ENCODE results near the gene CREB5.

The CREB5 gene

DNA sequence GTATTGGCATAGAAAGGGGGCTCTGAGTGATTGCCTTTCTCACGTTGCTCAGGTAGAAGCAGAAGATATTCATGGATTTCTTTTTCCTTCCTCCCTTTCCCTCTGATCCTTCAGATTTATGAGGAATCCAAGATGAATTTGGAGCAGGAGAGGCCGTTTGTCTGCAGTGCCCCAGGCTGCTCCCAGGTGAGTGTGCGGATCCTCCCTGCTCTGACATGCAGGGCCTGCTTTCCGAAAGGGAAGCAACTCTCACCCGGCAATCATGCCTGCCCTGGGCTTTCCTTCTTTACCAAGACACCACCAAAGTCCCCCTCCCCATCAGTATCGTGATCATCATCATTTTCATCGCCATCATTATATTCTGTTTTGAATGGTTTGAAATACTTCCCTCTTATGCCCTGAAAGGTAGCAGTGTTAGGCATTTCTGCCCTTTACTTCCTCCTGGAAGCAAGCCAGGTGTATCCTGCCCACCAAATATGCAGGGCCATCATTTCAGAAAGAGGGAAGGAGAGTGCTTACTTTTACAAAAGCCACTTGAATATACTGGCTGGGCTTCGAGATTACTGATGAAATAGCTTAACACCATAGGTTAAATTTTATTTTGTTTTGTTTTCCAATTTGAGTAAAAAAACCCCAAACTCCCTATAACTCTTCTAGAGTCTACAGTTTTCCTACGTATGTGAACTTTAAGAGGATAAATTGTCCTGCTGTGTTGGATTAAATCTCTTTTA, 75.9 kb downstream of the CREB5 start:
- TF ChIP-seq, protein P1, sequence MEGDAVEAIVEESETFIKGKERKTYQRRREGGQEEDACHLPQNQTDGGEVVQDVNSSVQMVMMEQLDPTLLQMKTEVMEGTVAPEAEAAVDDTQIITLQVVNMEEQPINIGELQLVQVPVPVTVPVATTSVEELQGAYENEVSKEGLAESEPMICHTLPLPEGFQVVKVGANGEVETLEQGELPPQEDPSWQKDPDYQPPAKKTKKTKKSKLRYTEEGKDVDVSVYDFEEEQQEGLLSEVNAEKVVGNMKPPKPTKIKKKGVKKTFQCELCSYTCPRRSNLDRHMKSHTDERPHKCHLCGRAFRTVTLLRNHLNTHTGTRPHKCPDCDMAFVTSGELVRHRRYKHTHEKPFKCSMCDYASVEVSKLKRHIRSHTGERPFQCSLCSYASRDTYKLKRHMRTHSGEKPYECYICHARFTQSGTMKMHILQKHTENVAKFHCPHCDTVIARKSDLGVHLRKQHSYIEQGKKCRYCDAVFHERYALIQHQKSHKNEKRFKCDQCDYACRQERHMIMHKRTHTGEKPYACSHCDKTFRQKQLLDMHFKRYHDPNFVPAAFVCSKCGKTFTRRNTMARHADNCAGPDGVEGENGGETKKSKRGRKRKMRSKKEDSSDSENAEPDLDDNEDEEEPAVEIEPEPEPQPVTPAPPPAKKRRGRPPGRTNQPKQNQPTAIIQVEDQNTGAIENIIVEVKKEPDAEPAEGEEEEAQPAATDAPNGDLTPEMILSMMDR (IDR thresholded peaks at IDR 0.05; ENCODE audit: low read depth, low read length), result no peak
- Histone ChIP-seq H3K36me3 (no peaks in the 10 kb centered on the region), H3K27me3 (ENCODE audit: insufficient read depth, low read depth, severe bottlenecking) (peaks cover 27% of the 10 kb centered on the region)

DNA sequence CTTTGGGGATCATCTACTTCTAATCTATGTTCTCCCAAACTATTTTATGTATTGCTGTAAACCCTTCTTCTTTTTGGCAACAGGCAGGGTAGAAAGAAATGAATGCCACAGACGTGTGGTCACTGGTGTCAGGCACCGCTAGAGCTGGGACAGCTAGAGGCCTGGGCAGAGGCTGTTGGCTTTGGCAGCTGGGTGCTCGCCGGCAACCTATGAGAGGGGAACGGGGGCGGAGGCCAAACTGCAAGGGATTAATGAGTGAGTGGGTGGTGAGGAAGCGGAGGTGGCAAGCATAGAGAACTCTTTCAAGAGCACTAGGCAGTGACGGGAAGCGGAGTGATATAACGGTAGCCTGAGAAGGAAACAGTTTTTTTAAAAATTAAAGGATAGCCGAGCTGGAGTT, 78.5 kb downstream of the CREB5 start:
- DNase-seq, result no peak
- Histone ChIP-seq H3K27me3 (ENCODE audit: insufficient read depth, low read depth, severe bottlenecking) (peaks cover 20% of the 10 kb centered on the region), H3K9me3 (ENCODE audit: severe bottlenecking) (no peaks in the 10 kb centered on the region), H3K36me3 (no peaks in the 10 kb centered on the region), H3K4me3 (ENCODE audit: low read depth, low read length) (no peak overlapping the region), H3K27ac (no peak overlapping the region)
- TF ChIP-seq, protein P1 (IDR thresholded peaks at IDR 0.05; ENCODE audit: low read depth, low read length), result no peak

More for the DNA sequence above, 75.9 kb downstream of the CREB5 start:
- Histone ChIP-seq H3K9me3 (ENCODE audit: severe bottlenecking) (no peaks in the 10 kb centered on the region), H3K4me3 (ENCODE audit: low read depth, low read length) (no peak overlapping the region), H3K27ac (no peak overlapping the region)
- DNase-seq, result no peak

DNA sequence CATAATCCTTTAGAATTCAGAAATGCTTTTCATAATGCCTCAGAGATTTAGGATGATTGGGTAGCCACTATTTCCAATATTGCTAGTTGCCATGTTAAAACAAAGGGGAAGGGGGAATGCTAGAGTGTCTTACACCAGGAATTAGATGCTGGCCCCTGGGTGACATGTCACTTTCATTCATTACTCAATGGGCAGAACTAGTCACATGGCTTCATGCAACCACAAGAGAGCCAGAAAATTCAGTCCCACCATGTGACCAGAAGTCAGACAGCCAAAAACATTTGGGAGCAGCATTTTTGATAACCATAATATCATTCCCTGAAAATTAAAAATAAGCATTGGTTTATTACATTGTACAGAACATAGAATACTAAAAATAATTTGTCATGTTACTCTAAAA, 81.2 kb downstream of the CREB5 start:
- Histone ChIP-seq H3K4me3 (ENCODE audit: low read depth, low read length) (no peak overlapping the region), H3K9me3 (ENCODE audit: severe bottlenecking) (no peaks in the 10 kb centered on the region), H3K27ac (no peak overlapping the region), H3K36me3 (no peaks in the 10 kb centered on the region), H3K27me3 (ENCODE audit: insufficient read depth, low read depth, severe bottlenecking) (peaks cover 20% of the 10 kb centered on the region)
- no peak for DNase-seq
- TF ChIP-seq, protein P1 (IDR thresholded peaks at IDR 0.05; ENCODE audit: low read depth, low read length), result no peak

DNA sequence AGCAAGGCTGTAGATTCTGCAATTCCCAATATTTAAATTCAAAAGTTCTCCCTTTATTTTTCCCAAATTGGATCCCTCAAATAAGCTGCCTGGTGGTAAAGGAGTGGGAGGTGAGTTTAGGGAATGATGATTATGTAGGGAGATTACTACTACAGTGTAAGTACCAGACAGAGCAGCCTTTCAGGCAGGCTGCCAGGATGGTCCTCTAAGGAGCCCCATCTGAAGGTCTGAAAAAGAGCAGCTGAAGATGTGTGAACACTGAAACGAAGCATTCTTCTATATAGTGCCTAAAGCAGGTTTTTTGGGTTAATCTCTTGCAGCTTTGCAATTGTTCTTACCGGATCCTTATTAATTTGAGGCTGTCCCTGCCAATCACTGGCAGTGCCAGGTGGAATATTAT, 84.7 kb downstream of the CREB5 start:
- TF ChIP-seq, protein P1 (IDR thresholded peaks at IDR 0.05; ENCODE audit: low read depth, low read length), result no peak
- no peak overlapping the region for H3K27ac ChIP-seq
- H3K27me3 ChIP-seq (ENCODE audit: insufficient read depth, low read depth, severe bottlenecking), result peaks cover 19% of the 10 kb centered on the region
- H3K9me3 ChIP-seq (ENCODE audit: severe bottlenecking), result no peaks in the 10 kb centered on the region
- DNase-seq, result no peak
- H3K4me3 ChIP-seq (ENCODE audit: low read depth, low read length), result no peak overlapping the region
- no peaks in the 10 kb centered on the region for H3K36me3 ChIP-seq

DNA sequence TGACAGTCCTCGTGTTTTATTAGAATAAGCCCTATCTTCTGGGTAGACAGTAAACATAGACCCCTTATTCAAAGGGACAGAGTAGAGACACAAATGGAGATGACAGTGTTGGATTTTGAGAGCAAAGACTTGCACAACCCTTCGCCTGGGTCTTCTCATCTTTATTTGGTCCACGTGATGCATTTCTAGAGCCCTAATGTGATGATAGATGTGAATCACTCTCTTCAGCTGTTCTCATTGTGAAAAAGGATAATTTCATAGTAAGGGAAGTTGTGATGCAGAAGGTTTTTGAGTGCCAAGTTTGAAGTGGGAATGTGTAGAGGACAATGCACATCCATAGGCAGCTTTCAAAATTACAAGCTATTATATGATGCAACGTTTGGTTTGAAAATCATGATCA, 86.3 kb downstream of the CREB5 start:
- no peak for DNase-seq
- no peak overlapping the region for H3K4me3 ChIP-seq (ENCODE audit: low read depth, low read length)
- TF ChIP-seq, protein P1 (IDR thresholded peaks at IDR 0.05; ENCODE audit: low read depth, low read length), result no peak
- H3K27ac ChIP-seq, result no peak overlapping the region
- H3K9me3 ChIP-seq (ENCODE audit: severe bottlenecking), result no peaks in the 10 kb centered on the region
- no peaks in the 10 kb centered on the region for H3K36me3 ChIP-seq
- peaks cover 29% of the 10 kb centered on the region for H3K27me3 ChIP-seq (ENCODE audit: insufficient read depth, low read depth, severe bottlenecking)

DNA sequence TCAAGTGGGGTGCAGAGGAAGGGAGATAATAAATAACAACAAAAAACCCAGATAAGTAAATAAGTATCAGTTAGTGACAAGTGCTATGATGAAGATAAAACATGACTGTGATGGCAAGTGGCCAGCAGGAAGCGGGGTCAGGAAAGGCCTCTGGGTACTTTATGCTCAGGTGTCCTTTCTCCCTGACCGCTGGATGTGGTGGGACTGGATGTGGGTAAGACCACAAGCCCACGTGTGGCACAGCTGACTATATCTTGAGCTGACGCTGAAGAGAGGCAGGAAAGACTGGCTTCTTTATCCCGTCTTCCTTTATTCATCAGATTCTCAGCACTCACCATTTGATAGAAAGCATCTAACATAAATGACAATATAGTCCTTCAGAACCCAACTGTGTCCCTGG, 87.8 kb downstream of the CREB5 start:
- no peak for DNase-seq
- no peak overlapping the region for H3K4me3 ChIP-seq (ENCODE audit: low read depth, low read length)
- TF ChIP-seq, protein P1 (IDR thresholded peaks at IDR 0.05; ENCODE audit: low read depth, low read length), result no peak

More for the DNA sequence above, 87.8 kb downstream of the CREB5 start:
- Histone ChIP-seq H3K36me3 (no peaks in the 10 kb centered on the region), H3K9me3 (ENCODE audit: severe bottlenecking) (no peaks in the 10 kb centered on the region), H3K27me3 (ENCODE audit: insufficient read depth, low read depth, severe bottlenecking) (peaks cover 38% of the 10 kb centered on the region), H3K27ac (no peak overlapping the region)
